COLO668 (cell line): Measurements from ENCODE around the gene DIP2C.
A peak's percentile ranks its signal among the peaks of the same experiment; 100 is the strongest.
"Not testable (repeated sequence)": the region's sequence is repeated elsewhere in the genome, so short reads cannot be mapped to it uniquely, and the experiment has no call there.

Experiments
- DNase-seq: peaks from one replicate; lab custom pipeline; 2025; ENCODE audit not compliant: unreplicated experiment; lab: John Stamatoyannopoulos, UW

Gene DIP2C

GRCh38 chr10:661597-662222 lies 27.8 kb downstream of the DIP2C start:
- DNase-seq, result no peak

GRCh38 chr10:660970-661596 lies 28.4 kb downstream of the DIP2C start:
- no peak for DNase-seq

GRCh38 chr10:660413-660969 lies 29.0 kb downstream of the DIP2C start:
- peak; percentile 20 for DNase-seq

- no peak for DNase-seq
These were observed 29.8 kb downstream of the DIP2C start for GRCh38 chr10:659688-660141.

- not testable (repeated sequence) for DNase-seq
These were observed 31.6 kb downstream of the DIP2C start for GRCh38 chr10:657816-658350.

- no peak for DNase-seq
These were observed 32.6 kb downstream of the DIP2C start for GRCh38 chr10:656883-657282.

GRCh38 chr10:655184-655583 lies 34.3 kb downstream of the DIP2C start:
- DNase-seq, result no peak

- no peak for DNase-seq
These were observed 34.8 kb downstream of the DIP2C start for GRCh38 chr10:654647-654996.

GRCh38 chr10:653991-654646 lies 35.3 kb downstream of the DIP2C start:
- DNase-seq, result no peak

GRCh38 chr10:652832-653459 lies 36.5 kb downstream of the DIP2C start:
- not testable (repeated sequence) for DNase-seq

- peak; percentile 54 for DNase-seq
These were observed 37.2 kb downstream of the DIP2C start for GRCh38 chr10:652233-652632.

GRCh38 chr10:651692-652091 lies 37.8 kb downstream of the DIP2C start:
- DNase-seq, result no peak

- peak; percentile 18 for DNase-seq
These were observed 38.4 kb downstream of the DIP2C start for GRCh38 chr10:650886-651615.

- DNase-seq, result peak; percentile 49
These were observed 39.0 kb downstream of the DIP2C start for GRCh38 chr10:650441-650851.

- peak; percentile 84 for DNase-seq
These were observed 39.5 kb downstream of the DIP2C start for GRCh38 chr10:649798-650440.

- no peak for DNase-seq
These were observed 40.0 kb downstream of the DIP2C start for GRCh38 chr10:649445-649797.

GRCh38 chr10:647019-647418 lies 42.4 kb downstream of the DIP2C start:
- DNase-seq, result not testable (repeated sequence)

GRCh38 chr10:646118-646524 lies 43.3 kb downstream of the DIP2C start:
- peak; percentile 49 for DNase-seq

GRCh38 chr10:644943-645334 lies 44.5 kb downstream of the DIP2C start:
- no peak for DNase-seq
